Activated CD4-positive, alpha-beta memory T cell treated with anti-CD3 and anti-CD28 coated beads, Interleukin-2, amount 10 ng/mL, durations not matched to agents 7 days and 5 days (primary cell): Measurements from ENCODE around the gene ST6GALNAC4. TPM values are rescaled to one million over a fixed set of nuclear protein-coding genes. Genes with fewer than 3 reads are reported as not detected.

ENCODE experiments used
- CTCF ChIA-PET: fragments of 350-600 bp; sonication (Branson Sonifier 250); formaldehyde crosslinking; loops from one replicate; lab custom pipeline; 2021; ENCODE audit warnings: antibody characterized with exemption, inconsistent platforms; lab: Charles Lee
- POLR2A ChIA-PET: fragments of 350-600 bp; sonication (Branson Sonifier 250); formaldehyde crosslinking; loops from one replicate; lab custom pipeline; 2021; ENCODE audit warnings: antibody characterized with exemption; lab: Charles Lee
- DNase-seq: peaks from one replicate; pipeline ENCODE4 v3.0.0-alpha.2; 2020
- H3K27ac Mint-ChIP-seq: one replicate; pipeline ENCODE4 v1.8.0; 2021; ENCODE audit warnings: mild to moderate bottlenecking, mixed read lengths
- H3K27me3 Mint-ChIP-seq: one replicate; pipeline ENCODE4 v1.8.0; 2021; ENCODE audit warnings: mixed read lengths
- H3K36me3 Mint-ChIP-seq: one replicate; pipeline ENCODE4 v1.8.0; 2021; ENCODE audit warnings: low read depth, mixed read lengths
- H3K4me1 Mint-ChIP-seq: one replicate; pipeline ENCODE4 v1.8.0; 2021; ENCODE audit warnings: mixed read lengths
- H3K4me3 Mint-ChIP-seq: one replicate; pipeline ENCODE4 v1.8.0; 2021; ENCODE audit warnings: mild to moderate bottlenecking, mixed read lengths
- H3K9me3 Mint-ChIP-seq: one replicate; pipeline ENCODE4 v1.8.0; 2021; ENCODE audit warnings: mixed read lengths
- total RNA-seq, 2 experiments: library from RNA; stranded (reverse); gene quantifications; one replicate each; pipeline ENCODE4 v1.2.3, GENCODE V29; 2021

ST6GALNAC4 gene
- total RNA-seq, 2 experiments from 2014 or later = 19.4 to 21.5 TPM

DNA sequence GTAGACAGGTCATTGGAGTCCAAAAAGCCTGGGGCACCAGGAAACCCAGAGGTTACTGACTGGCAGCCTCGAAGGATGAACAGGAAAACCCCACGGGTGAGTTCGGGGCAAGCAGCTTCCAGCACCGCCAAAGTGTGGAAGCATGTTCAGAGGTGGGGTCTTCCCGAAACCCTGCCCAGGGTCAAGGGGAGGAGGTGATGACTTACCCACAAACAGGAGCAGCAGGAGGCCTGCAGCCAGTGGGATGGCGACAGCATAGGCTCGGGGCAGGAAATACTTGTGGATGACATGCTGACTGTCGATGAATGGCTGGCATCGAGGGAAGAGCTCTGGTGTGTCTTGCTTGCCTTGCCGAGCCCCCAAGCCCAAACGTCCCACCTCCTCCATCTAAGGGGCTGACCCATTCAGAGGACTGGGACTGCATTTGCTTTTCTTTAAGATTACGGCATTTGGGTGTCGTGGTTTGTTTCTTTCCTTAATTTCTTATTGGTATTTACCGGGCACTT is 19.6 kb upstream of the ST6GALNAC4 start:
- DNase-seq = no peak
- H3K36me3 Mint-ChIP-seq = peaks cover 47% of the 10 kb centered on the region
- H3K9me3 Mint-ChIP-seq = no peaks in the 10 kb centered on the region

DNA sequence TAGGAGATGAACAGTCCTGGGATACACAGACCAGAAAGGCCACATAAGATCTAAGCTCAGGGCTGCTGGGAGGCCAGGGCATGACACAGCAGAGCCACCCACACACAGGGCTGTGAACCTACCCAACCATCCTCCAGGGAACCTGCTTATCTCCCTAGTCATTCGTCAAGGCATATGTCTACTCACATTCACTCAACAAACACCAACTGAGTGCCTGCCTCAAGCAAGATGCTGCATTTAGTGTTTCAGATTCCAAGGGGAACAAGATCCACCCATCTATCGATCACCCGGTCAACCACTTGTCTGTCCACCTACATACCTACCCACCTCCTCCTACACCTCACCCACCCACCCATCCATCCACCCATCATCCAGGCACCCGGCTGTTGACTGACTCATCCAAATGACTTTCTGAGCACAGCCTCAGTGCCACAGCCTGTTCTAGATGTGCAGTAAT is 19.0 kb upstream of the ST6GALNAC4 start:
- DNase-seq = no peak
- Mint-ChIP-seq H3K4me1 (peaks cover 51% of the 10 kb centered on the region), H3K36me3 (peaks cover 44% of the 10 kb centered on the region), H3K4me3 (peak overlapping the region; percentile 86), H3K9me3 (no peaks in the 10 kb centered on the region), H3K27me3 (no peaks in the 10 kb centered on the region), H3K27ac (peak overlapping the region; percentile 47)
- ChIA-PET CTCF (no interaction called here), POLR2A (interaction anchor here (1.2 to 2.7 kb wide), 2 partner anchors 32 to 90 kb away, joined by 4 to 10 read pairs; no protein-coding TSS in a partner anchor)

More for the DNA sequence above, 19.6 kb upstream of the ST6GALNAC4 start:
- Mint-ChIP-seq H3K27ac (peak overlapping the region; percentile 82), H3K4me1 (peaks cover 45% of the 10 kb centered on the region), H3K27me3 (no peaks in the 10 kb centered on the region), H3K4me3 (peak overlapping the region; percentile 86)
- POLR2A ChIA-PET = interaction anchor here (0.7 to 2.7 kb wide), 11 partner anchors 8 to 435 kb away, joined by 3 to 10 read pairs (median 4); partner anchors contain the start of genes EEIG1 and URM1
- CTCF ChIA-PET = interaction anchor here (1.5 kb wide), 1 partner anchor 99 kb away, joined by 8 read pairs; no protein-coding TSS in a partner anchor

DNA sequence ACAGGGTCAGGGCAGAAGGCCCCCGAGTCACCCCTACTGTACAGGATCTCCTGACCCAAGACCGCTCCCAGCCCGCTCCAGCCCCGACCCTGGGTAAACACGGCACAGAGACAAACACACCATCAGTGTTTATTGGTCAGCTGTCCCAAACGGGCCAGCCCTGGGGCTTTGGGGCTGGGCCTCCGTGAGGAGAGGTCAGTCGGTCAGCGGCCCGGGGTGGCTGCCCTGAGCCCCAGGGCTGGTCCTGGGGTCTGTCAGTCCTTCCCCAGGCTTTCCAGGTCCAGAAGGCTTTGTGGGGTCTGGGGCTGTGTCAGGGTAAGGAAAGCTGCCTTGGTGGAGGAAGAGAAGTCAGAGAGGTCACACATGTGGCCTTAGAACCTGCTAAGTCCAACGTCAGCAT is 18.1 kb upstream of the ST6GALNAC4 start:
- Mint-ChIP-seq H3K36me3 (peaks cover 36% of the 10 kb centered on the region), H3K27me3 (no peaks in the 10 kb centered on the region), H3K9me3 (no peaks in the 10 kb centered on the region), H3K4me1 (peaks cover 55% of the 10 kb centered on the region), H3K4me3 (peak overlapping the region; percentile 86), H3K27ac (no peak overlapping the region)
- ChIA-PET POLR2A (interaction anchor here (2.7 kb wide), 1 partner anchor 31 kb away, joined by 10 read pairs; no protein-coding TSS in a partner anchor), CTCF (no interaction called here)
- DNase-seq = no peak

DNA sequence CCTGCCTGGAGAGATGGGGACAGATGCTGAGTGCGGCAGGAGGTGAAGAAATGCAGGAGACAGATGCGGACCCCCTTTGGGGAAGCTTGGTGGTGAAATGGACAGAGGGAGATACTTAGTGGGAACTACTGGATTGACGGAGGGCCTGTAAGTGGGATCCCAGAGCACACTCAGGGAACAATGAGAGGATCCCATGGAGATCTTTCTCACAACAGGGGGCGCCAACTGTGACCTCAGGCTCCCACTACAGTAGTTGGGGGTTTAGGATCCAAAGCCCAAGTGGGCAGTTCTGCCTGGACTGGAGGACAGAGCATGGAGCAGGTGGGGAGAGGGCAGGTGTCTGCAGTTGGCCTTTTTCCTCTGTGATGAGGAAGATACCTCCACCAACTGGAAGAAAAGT is 17.4 kb upstream of the ST6GALNAC4 start:
- Mint-ChIP-seq H3K27me3 (peaks cover 2% of the 10 kb centered on the region), H3K4me3 (peak overlapping the region; percentile 4), H3K9me3 (no peaks in the 10 kb centered on the region), H3K4me1 (peaks cover 62% of the 10 kb centered on the region), H3K27ac (no peak overlapping the region), H3K36me3 (peaks cover 34% of the 10 kb centered on the region)
- POLR2A ChIA-PET = no interaction called here
- DNase-seq = no peak
- CTCF ChIA-PET = interaction anchor here (1.7 kb wide), 1 partner anchor 9 kb away, joined by 7 read pairs; no protein-coding TSS in a partner anchor

DNA sequence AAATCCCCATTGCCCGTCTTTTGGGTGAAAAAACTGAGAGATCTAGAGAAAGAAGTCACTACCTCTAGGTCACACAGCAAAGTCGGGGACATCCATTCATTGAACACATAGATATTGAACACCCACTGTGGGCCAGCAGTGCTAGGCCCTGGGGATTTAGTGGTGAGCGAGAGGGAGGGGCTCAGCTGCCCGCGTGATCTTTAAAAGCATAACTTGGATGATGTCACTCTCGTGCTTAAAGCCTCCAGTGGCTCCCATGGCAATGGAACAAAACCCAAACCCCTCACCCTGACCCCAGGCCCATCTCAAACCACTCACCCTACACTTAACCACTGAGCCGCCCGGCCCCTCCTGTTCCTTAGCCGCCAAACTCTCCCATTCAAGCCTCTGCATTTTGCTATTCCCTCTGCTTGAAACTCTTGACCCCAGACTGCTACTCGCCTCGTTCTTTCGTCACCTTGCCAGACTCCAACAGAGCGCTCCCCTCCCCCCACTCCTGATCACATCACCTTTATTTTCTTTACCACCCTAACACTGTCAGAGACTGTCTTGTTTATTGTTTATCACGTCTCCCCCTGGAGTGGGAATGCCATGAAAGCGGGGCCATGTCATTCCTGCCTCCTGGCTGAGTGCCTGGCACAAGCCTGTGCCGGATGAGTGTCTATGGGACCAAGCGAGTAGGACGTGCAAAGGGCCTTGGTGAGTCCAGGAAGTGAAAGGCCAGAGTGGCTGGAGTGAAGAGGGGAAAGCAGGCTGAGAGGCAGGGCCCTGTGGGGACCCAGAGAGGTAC is 14.4 kb upstream of the ST6GALNAC4 start:
- Mint-ChIP-seq H3K4me3 (peak overlapping the region; percentile 65), H3K27ac (no peak overlapping the region), H3K36me3 (peaks cover 23% of the 10 kb centered on the region), H3K27me3 (peaks cover 9% of the 10 kb centered on the region), H3K9me3 (no peaks in the 10 kb centered on the region), H3K4me1 (peaks cover 68% of the 10 kb centered on the region)
- ChIA-PET POLR2A (interaction anchor here (0.5 to 1.6 kb wide), 5 partner anchors 15 to 174 kb away, joined by 3 to 7 read pairs (median 5); partner anchors contain the start of gene ST6GALNAC4), CTCF (interaction anchor here (0.8 to 1.5 kb wide), 3 partner anchors 10 to 186 kb away, joined by 3 to 4 read pairs (median 4); no protein-coding TSS in a partner anchor)
- DNase-seq = no peak

DNA sequence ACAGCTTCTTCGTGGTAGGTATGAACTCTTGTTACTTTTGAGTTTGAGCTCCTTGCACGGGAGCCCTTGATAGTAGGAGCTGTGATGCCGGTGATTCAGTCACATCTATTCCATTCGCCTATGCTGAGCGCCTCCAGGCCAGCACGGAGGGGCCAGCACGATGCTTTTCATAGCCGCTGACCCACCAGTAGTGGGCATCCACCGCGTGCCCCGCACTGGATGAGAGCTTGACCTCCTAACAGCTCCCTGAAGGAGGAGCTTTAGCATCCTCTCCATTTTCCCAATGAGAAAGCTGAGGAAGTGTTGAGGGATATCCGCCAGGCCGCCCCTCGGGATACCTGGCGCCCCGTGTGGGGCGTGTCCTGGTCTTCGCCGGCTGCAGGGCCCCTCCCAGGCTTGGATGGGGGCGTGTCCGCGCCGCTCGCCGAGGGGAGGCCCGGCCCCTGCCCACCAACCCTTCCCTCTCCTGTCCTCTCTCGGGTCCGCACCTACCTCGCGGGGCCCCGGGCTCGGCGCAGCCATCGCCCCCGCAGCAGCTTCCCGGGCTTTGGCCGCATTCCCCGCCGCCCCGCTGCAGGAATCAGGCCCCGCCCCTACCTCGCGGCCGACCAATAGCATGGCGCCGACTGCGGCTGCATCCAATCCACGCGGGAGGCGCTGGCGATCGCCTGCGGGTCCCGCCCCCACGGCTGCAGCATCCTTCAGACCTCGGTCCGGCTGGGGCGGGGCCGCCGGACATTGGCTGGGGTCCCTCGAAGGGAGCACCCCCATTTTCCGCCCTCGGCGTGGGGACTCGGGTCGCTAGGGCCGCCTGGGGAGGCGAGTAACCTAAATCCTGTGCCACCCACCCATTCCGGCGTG is 13.6 kb upstream of the ST6GALNAC4 start, which contains the start of gene PIP5KL1:
Gene PIP5KL1 (minus strand): TSS at position 547 of the 861 bp plus-strand sequence. CDS start 25 bp downstream, at position 522.
- Mint-ChIP-seq H3K9me3 (no peaks in the 10 kb centered on the region), H3K27me3 (peaks cover 15% of the 10 kb centered on the region), H3K36me3 (peaks cover 15% of the 10 kb centered on the region), H3K4me1 (peaks cover 61% of the 10 kb centered on the region), H3K27ac (no peak within 1 kb of the TSS), H3K4me3 (peak within 1 kb of the TSS; percentile 65)
- DNase-seq = peak; percentile 78
- POLR2A ChIA-PET = interaction anchor here (0.8 to 1.8 kb wide), 9 partner anchors 9 to 359 kb away, joined by 3 to 7 read pairs (median 3); partner anchors contain the start of genes SLC25A25 and ST6GALNAC4
- CTCF ChIA-PET = interaction anchor here (0.9 to 2.6 kb wide), 7 partner anchors 9 to 195 kb away, joined by 3 to 16 read pairs (median 4); partner anchors contain the start of gene TOR2A

DNA sequence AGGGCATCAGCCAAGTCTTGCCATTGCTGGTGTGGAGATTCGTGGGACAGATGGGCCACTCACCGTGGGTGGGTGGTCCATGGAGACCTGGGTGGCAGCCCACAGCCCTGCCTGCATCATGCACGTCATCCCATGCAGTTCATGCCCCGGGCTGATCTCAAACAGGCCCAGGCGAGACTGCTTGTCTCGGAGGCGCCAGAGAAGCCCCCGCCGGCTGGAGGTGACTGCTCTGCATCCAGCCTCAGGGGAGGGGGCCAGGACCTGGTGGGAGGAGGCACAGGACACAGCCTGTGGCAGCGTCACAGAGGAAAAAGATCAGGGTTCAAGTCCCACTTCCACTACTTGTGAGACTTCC is 12.8 kb upstream of the ST6GALNAC4 start:
- DNase-seq = no peak
- Mint-ChIP-seq H3K9me3 (no peaks in the 10 kb centered on the region), H3K4me3 (peak overlapping the region; percentile 39), H3K36me3 (peaks cover 10% of the 10 kb centered on the region), H3K27me3 (peaks cover 21% of the 10 kb centered on the region), H3K27ac (no peak overlapping the region), H3K4me1 (peaks cover 52% of the 10 kb centered on the region)
- CTCF ChIA-PET = interaction anchor here (0.6 to 2.6 kb wide), 7 partner anchors 8 to 147 kb away, joined by 3 to 16 read pairs (median 4); partner anchors contain the start of gene ST6GALNAC4
- POLR2A ChIA-PET = interaction anchor here (0.8 to 2.2 kb wide), 10 partner anchors 8 to 358 kb away, joined by 3 to 8 read pairs (median 4); partner anchors contain the start of genes CDK9, DPM2, SLC25A25 and ST6GALNAC4

DNA sequence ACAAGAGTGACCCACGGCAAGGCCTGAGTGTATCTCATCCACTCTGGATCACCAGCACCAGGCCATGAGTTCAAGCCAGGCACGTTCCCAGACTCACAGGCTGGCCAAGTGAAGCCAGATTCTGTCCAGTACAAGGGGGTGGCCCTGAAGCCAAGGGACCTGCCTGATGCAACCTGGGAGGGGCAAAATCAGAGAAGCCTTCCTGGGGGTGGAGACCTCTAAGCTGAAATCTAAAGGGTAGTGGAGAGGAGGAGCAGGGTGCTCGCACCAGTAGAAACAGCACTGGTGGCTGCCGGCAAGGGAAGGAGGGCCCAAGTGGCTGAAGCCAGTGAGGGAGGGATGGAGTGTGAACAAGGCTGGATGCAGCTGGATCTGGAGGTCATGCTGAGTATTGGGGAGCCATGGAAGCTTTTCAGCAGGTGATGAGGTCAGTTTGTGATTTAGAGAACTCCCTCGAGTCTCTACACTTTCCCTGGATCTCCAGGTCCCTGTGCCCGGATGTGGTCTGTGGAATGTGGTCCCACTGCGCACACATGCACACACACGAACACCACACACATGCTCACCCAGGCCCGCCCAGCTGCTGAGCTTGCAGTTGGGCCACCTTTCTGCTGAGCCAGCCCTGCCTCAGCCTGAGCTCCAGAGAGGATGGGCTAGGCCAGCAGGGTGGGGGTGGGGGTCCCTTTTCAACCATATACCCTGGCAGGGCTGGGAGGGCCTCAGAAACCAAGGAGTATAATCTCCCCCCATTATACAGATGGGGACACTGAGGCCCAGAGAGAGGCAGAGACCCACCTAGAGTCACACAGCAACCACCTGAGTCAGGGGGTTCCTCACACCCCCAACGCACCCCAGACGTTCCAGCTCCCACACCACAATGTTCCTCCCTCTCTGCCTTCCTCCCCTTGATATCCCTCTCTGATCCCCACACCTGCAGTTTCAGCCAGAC is 12.1 kb upstream of the ST6GALNAC4 start:
- DNase-seq = no peak
- CTCF ChIA-PET = interaction anchor here (0.6 to 2.6 kb wide), 7 partner anchors 9 to 146 kb away, joined by 3 to 16 read pairs (median 3); partner anchors contain the start of gene ST6GALNAC4
- Mint-ChIP-seq H3K4me3 (peak overlapping the region; percentile 6), H3K27me3 (peaks cover 22% of the 10 kb centered on the region), H3K4me1 (peaks cover 46% of the 10 kb centered on the region), H3K27ac (peak overlapping the region; percentile 42), H3K9me3 (no peaks in the 10 kb centered on the region), H3K36me3 (peaks cover 5% of the 10 kb centered on the region)
- POLR2A ChIA-PET = interaction anchor here (0.6 to 2.2 kb wide), 7 partner anchors 8 to 541 kb away, joined by 3 to 8 read pairs (median 5); partner anchors contain the start of genes CDK9 and DPM2

DNA sequence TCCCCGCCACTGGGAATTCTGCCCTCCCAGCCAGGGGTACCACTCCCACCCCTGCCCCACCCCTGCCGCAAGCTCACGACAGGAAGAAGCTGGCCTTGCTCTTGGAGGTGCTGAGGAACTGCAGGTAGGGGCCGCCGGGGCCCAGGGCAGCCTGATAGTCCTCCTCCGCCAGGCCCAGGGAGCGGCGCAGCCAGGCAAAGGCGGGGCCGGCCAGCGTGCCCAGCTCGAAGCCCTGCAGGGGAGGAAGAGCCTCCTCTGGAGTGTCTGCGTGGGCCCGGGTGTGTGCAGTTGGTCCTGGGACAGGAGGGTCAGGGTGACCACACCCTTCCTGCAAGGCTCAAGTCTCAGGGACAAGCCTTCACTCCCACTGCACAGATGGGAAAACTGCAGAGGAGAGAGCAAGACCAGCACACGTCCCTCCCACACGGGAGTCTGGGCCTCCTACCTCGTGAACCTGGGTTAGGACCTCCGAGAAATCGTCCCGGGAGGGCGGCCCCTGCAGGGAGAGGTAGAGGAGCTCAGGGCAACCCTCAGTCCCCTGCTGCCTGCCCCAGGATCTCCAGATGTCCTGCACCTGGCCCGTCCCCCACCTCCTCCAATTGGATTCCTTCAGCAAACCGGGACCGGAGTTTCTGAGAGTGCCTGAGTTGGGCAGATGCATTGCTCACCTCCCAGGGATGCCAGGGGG is 11.3 kb upstream of the ST6GALNAC4 start:
- H3K27me3 Mint-ChIP-seq = peaks cover 28% of the 10 kb centered on the region
- H3K4me3 Mint-ChIP-seq = peak overlapping the region; percentile 6
- H3K9me3 Mint-ChIP-seq = no peaks in the 10 kb centered on the region
- peaks cover 46% of the 10 kb centered on the region for H3K4me1 Mint-ChIP-seq
- no peak overlapping the region for H3K27ac Mint-ChIP-seq
- ChIA-PET CTCF (interaction anchor here (0.6 to 2.6 kb wide), 4 partner anchors 11 to 103 kb away, joined by 3 to 16 read pairs (median 7); partner anchors contain the start of gene ST6GALNAC4), POLR2A (interaction anchor here (0.6 to 2.2 kb wide), 5 partner anchors 9 to 540 kb away, joined by 4 to 8 read pairs (median 6); partner anchors contain the start of gene DPM2)
- peaks cover 3% of the 10 kb centered on the region for H3K36me3 Mint-ChIP-seq
- DNase-seq = no peak

DNA sequence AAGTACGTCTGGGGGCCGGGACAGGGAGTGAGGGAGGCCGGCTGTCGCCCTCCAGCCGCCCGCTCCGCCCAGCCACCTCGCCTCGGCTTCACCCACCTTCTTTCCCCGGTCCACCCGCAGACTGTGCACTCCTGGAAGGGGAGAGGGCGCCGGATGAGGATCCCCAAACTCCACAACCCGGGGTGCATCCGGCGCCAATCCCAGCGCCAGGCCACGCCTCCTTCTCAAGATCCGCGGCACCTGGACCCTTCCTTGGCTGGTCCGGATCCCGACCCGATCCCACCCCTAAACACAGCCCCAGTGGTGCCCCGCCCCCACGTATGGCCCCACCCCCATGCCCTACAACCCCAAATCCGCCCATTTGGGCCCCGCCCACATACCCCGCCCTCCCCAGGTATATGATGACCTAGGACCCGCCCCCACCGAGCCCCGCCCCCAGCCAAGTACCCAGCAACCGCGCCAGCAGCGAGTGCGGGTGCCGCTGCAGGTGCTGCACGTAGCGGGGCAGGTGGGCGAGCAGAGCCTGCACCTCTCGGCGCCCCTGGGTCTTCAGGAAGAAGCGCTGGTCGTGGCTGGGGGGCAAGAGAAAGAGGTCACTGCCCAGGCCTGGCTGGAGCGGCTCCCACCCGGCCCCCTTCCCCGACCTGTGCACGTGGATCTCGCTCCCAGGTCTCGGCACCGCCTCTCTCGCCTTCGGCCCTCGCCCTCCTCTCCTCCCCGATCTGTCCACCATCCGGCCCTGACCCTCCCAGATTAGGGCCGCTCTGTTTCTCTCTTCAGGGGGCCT is 10.6 kb upstream of the ST6GALNAC4 start:
- Mint-ChIP-seq H3K9me3 (no peaks in the 10 kb centered on the region), H3K27me3 (peaks cover 31% of the 10 kb centered on the region), H3K36me3 (no peaks in the 10 kb centered on the region), H3K27ac (no peak overlapping the region), H3K4me1 (peaks cover 43% of the 10 kb centered on the region), H3K4me3 (peak overlapping the region; percentile 50)
- peak; percentile 76 for DNase-seq
- ChIA-PET POLR2A (interaction anchor here (0.9 to 2.2 kb wide), 3 partner anchors 16 to 192 kb away, joined by 3 to 7 read pairs (median 6); partner anchors contain the start of gene TOR2A), CTCF (interaction anchor here (0.6 kb wide), 1 partner anchor 103 kb away, joined by 5 read pairs; no protein-coding TSS in a partner anchor)
